Karpas-422 (cell line): ENCODE measurements around the gene TRIM6. TPM values are rescaled to one million over a fixed set of nuclear protein-coding genes. Genes with fewer than 3 reads are reported as not detected.
A peak's percentile ranks its signal among the peaks of the same experiment; 100 is the strongest.
"Not testable (repeated sequence)": the region's sequence is repeated elsewhere in the genome, so short reads cannot be mapped to it uniquely, and the experiment has no call there.

Experiments
- DNase-seq: peaks from one replicate; pipeline ENCODE4 v3.0.0-alpha.2; 2015
- H2AFZ ChIP-seq: fragments of 200-600 bp; sonication (generic); 2 replicates; pipeline ENCODE4 v1.6.1; 2014; ENCODE audit warnings: antibody characterized with exemption, low read length, mixed read lengths
- H3K27ac ChIP-seq: fragments of 200-600 bp; sonication (generic); 2 replicates; pipeline ENCODE4 v1.5.1; 2014; ENCODE audit warnings: mild to moderate bottlenecking, low read length, moderate library complexity
- H3K27me3 ChIP-seq: fragments of 200-600 bp; sonication (generic); 2 replicates; pipeline ENCODE4 v1.6.1; 2014; ENCODE audit warnings: low read length, mixed read lengths
- H3K36me3 ChIP-seq: fragments of 200-600 bp; sonication (generic); 2 replicates; pipeline ENCODE4 v1.6.1; 2014; ENCODE audit warnings: low read length, mixed read lengths; ENCODE audit not compliant: insufficient read depth
- H3K4me1 ChIP-seq: fragments of 200-600 bp; sonication (generic); 2 replicates; pipeline ENCODE4 v1.6.1; 2014; ENCODE audit warnings: mild to moderate bottlenecking, low read length, mixed read lengths
- H3K4me2 ChIP-seq: fragments of 200-600 bp; sonication (generic); 2 replicates; pipeline ENCODE4 v1.6.1; 2014; ENCODE audit warnings: low read length, low read depth, mild to moderate bottlenecking; ENCODE audit not compliant: poor library complexity, severe bottlenecking
- H3K4me3 ChIP-seq: fragments of 200-600 bp; sonication (generic); 2 replicates; pipeline ENCODE4 v1.5.1; 2014; ENCODE audit warnings: mild to moderate bottlenecking, antibody characterized with exemption, low read length, mixed read lengths
- H3K79me2 ChIP-seq: fragments of 200-600 bp; sonication (generic); 2 replicates; pipeline ENCODE4 v1.6.1; 2014; ENCODE audit warnings: mild to moderate bottlenecking, low read length, mixed read lengths
- H3K9ac ChIP-seq: fragments of 200-600 bp; sonication (generic); 2 replicates; pipeline ENCODE4 v1.6.0; 2014; ENCODE audit warnings: low read length
- H3K9me2 ChIP-seq: fragments of 200-600 bp; sonication (generic), shearing (Covaris generic); replicated peaks from 2 replicates; pipeline ENCODE4 v1.6.0; 2014; ENCODE audit warnings: mild to moderate bottlenecking, low read length, moderate library complexity; ENCODE audit not compliant: insufficient read depth
- H3K9me3 ChIP-seq: fragments of 300-700, 200-600 bp; sonication (generic); 2 replicates; pipeline ENCODE4 v1.6.1; 2014; ENCODE audit warnings: low read length, mixed read lengths
- H4K20me1 ChIP-seq: fragments of 200-600 bp; sonication (generic); 2 replicates; pipeline ENCODE4 v1.6.1; 2014; ENCODE audit warnings: mild to moderate bottlenecking, antibody characterized with exemption, low read length, low read depth; ENCODE audit not compliant: insufficient read depth
- total RNA-seq: library from RNA; depleted of rRNA; stranded (reverse); fragments of >200 nt; shearing (Covaris generic); gene quantifications from 2 replicates; pipeline ENCODE4 v1.2.3, GENCODE V29; 2014; ENCODE audit warnings: low replicate concordance

Gene TRIM6
- total RNA-seq, 1 experiment from 2014 or later, result not detected

DNA sequence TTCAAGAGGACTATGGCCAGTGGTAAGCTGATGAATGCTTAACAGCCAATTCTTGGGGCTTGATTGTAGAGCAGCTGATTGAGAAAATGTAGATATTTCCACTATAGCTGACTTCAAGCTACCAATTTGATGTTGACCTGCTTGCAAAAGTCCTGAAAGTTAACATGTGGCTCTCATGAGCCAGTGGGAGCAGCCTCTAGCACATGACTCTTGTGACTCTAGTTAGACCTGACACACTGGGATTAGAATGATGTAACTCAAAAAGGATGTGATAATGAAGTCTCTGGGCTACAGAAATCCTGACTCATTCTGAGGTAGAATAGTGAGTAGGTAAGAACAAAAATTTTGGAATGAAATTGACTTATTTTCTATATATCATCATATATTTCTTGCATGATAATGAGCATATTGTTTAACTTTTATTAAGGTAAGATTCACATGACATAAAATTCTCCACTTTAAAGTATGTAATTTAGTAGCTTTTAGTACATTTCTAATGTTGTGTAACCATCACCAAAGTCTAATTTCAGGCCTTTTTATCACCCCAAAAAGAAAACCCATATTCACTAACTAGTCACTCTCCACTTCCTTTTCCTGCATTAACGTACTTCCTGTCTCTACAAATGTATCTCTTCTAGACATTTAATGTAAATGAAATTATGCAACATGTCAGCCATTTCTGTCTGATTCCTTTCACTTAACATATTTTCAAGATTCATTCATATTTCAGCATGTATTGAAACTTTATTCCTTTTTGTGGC is 32.0 kb upstream of the TRIM6 start:
- H3K9me3 ChIP-seq, result no peaks in the 10 kb centered on the region
- no peak overlapping the region for H3K9ac ChIP-seq
- H2AFZ ChIP-seq, result no peak overlapping the region; the same call in 1 of the 2 replicates
- peaks cover 3% of the 10 kb centered on the region; the same call in 1 of the 2 replicates for H3K27me3 ChIP-seq
- no peaks in the 10 kb centered on the region for H3K4me1 ChIP-seq
- H3K4me2 ChIP-seq, result no peak overlapping the region
- peak; percentile 44 for DNase-seq
- no peaks in the 10 kb centered on the region for H3K36me3 ChIP-seq
- H3K4me3 ChIP-seq, result no peak overlapping the region
- H3K79me2 ChIP-seq, result no peaks in the 10 kb centered on the region
- no peaks in the 10 kb centered on the region for H4K20me1 ChIP-seq
- H3K9me2 ChIP-seq, result no peaks in the 10 kb centered on the region; the same call in 1 of the 2 replicates
- no peak overlapping the region for H3K27ac ChIP-seq

DNA sequence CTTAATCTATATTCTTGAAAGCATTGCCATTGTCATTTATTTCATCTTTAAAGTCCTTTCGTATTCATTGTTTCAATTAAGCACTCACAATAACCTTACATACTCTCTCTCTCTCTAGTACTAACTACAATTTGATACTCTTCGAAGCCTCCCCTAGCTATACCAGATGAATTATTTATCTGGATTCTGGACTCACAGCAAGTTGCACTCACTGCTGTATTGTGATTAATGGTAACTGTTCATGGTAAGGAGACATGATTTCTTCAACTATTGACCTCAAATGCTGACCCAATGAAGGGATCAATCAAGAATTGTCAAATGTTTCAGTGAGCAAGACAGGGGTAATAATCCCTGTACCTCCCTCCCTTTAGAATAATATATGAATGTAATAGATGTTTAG is 21.8 kb upstream of the TRIM6 start:
- Histone ChIP-seq H3K9ac (no peak overlapping the region), H3K4me2 (no peak overlapping the region), H3K9me2 (no peaks in the 10 kb centered on the region), H3K9me3 (no peaks in the 10 kb centered on the region), H3K4me1 (no peaks in the 10 kb centered on the region), H2AFZ (no peak overlapping the region), H4K20me1 (no peaks in the 10 kb centered on the region), H3K27me3 (no peaks in the 10 kb centered on the region), H3K4me3 (no peak overlapping the region), H3K36me3 (no peaks in the 10 kb centered on the region), H3K27ac (no peak overlapping the region), H3K79me2 (no peaks in the 10 kb centered on the region)
- no peak for DNase-seq

DNA sequence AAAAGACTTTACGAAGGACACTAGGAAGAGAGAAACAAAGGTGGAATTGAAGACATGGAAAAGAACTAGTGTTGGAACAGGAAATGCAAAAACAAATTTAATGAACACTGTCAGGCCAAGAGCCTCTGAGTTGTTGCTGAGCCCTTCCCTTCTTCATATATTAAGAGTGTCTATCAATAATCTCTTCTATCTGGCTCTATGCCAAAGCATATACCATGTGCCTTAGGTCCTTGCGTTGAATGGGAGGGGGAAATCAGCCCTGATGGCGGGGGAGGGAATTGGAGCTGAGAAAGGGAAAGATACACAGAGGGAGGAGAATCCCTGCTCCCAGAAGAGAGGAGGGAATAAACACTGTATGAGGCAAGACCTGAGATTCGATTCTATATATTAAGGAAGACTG is 21.3 kb upstream of the TRIM6 start:
- no peaks in the 10 kb centered on the region for H3K9me3 ChIP-seq
- H3K9ac ChIP-seq, result no peak overlapping the region
- H3K36me3 ChIP-seq, result no peaks in the 10 kb centered on the region
- no peaks in the 10 kb centered on the region for H4K20me1 ChIP-seq
- no peaks in the 10 kb centered on the region for H3K9me2 ChIP-seq
- no peaks in the 10 kb centered on the region for H3K79me2 ChIP-seq
- H2AFZ ChIP-seq, result no peak overlapping the region
- DNase-seq, result no peak
- H3K4me1 ChIP-seq, result no peaks in the 10 kb centered on the region
- H3K4me2 ChIP-seq, result no peak overlapping the region
- H3K27me3 ChIP-seq, result no peaks in the 10 kb centered on the region
- no peak overlapping the region for H3K4me3 ChIP-seq
- H3K27ac ChIP-seq, result no peak overlapping the region

DNA sequence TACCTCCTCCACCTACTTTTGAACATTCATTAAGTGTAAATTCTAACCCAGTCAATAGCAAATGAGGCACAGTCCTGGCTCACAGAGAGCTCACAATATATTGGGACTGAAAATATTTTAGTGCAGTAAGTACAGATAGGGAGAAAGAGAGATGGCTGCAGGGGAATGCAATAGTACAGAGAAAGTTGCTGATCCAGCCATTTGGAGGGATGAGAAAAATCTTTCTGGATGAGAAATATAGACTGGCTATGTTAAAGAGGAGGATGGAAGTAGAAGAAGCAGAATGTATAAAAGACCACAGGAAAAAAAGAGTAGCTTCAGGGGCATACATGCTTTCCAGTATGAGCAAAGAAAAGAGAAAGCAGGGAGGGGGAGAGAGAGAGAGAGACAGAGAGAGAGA is 19.3 kb upstream of the TRIM6 start:
- H4K20me1 ChIP-seq, result no peaks in the 10 kb centered on the region
- no peaks in the 10 kb centered on the region for H3K4me1 ChIP-seq

DNA sequence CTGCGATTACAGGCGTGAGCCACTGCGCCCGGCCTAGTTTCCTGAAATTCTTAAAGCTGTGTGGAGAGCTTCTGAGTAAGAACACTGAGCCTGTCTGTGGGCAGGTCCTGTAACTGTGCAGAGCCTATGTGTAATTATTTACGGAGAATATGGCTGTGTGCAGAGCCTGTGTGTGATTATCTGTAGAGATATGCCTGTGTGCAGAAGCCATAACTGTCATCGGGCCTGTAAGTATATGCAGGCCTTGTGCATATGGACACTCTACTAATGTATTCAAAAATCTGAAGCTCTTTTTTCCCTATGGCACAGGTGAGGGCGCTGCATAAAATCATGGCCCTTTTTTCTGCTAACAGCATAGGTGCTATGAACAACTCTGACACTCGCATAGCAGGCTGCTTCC is 15.9 kb upstream of the TRIM6 start, which contains the start of gene OR52B6:
Gene OR52B6 (plus strand): TSS at position 301 of the 400 bp plus-strand sequence. CDS start 0 bp downstream, at position 301.
- DNase-seq, result no peak
- Histone ChIP-seq H3K9me3 (no peaks in the 10 kb centered on the region), H3K4me3 (no peak within 1 kb of the TSS), H3K79me2 (no peaks in the 10 kb centered on the region), H3K4me1 (no peaks in the 10 kb centered on the region), H3K9me2 (no peaks in the 10 kb centered on the region), H3K4me2 (no peak within 1 kb of the TSS), H3K36me3 (no peaks in the 10 kb centered on the region), H2AFZ (no peak within 1 kb of the TSS), H4K20me1 (no peaks in the 10 kb centered on the region), H3K27me3 (no peaks in the 10 kb centered on the region), H3K27ac (no peak within 1 kb of the TSS), H3K9ac (no peak within 1 kb of the TSS)

More for the DNA sequence above, 19.3 kb upstream of the TRIM6 start:
- H3K9ac ChIP-seq, result no peak overlapping the region
- H3K9me3 ChIP-seq, result no peaks in the 10 kb centered on the region
- no peak for DNase-seq
- H3K9me2 ChIP-seq, result no peaks in the 10 kb centered on the region
- no peaks in the 10 kb centered on the region for H3K79me2 ChIP-seq
- H3K4me2 ChIP-seq, result no peak overlapping the region
- H3K36me3 ChIP-seq, result no peaks in the 10 kb centered on the region
- H2AFZ ChIP-seq, result no peak overlapping the region
- H3K27ac ChIP-seq, result no peak overlapping the region
- no peaks in the 10 kb centered on the region for H3K27me3 ChIP-seq
- no peak overlapping the region for H3K4me3 ChIP-seq

DNA sequence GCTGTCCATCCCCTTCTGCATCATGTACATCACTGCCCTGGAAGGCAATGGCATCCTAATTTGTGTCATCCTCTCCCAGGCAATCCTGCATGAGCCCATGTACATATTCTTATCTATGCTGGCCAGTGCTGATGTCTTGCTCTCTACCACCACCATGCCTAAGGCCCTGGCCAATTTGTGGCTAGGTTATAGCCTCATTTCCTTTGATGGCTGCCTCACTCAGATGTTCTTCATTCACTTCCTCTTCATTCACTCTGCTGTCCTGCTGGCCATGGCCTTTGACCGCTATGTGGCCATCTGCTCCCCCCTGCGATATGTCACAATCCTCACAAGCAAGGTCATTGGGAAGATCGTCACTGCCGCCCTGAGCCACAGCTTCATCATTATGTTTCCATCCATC is 15.4 kb upstream of the TRIM6 start:
- no peaks in the 10 kb centered on the region for H3K9me2 ChIP-seq
- no peaks in the 10 kb centered on the region for H4K20me1 ChIP-seq
- no peaks in the 10 kb centered on the region for H3K36me3 ChIP-seq
- H3K79me2 ChIP-seq, result no peaks in the 10 kb centered on the region
- no peak for DNase-seq
- no peaks in the 10 kb centered on the region for H3K27me3 ChIP-seq
- no peaks in the 10 kb centered on the region for H3K4me1 ChIP-seq
- H3K4me3 ChIP-seq, result no peak overlapping the region
- H3K9ac ChIP-seq, result no peak overlapping the region
- H2AFZ ChIP-seq, result no peak overlapping the region
- H3K4me2 ChIP-seq, result no peak overlapping the region
- H3K27ac ChIP-seq, result no peak overlapping the region
- H3K9me3 ChIP-seq, result no peaks in the 10 kb centered on the region

DNA sequence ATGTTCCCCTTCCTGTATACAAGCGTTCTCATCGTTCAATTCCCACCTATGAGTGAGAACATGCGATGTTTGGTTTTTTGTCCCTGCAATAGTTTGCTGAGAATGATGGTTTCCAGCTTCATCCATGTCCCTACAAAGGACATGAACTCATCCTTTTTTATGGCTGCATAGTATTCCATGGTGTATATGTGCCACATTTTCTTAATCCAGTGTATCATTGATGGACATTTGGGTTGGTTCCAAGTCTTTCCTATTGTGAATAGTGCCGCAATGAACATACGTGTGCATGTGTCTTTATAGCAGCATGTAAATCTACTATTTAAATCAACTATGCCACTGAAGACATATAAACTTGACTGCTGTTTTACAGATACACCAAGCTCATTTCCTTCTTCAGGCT is 12.0 kb upstream of the TRIM6 start:
- H3K9me3 ChIP-seq, H3K9me2 ChIP-seq, H4K20me1 ChIP-seq, H3K79me2 ChIP-seq, H3K36me3 ChIP-seq, H2AFZ ChIP-seq, H3K4me1 ChIP-seq, DNase-seq, H3K9ac ChIP-seq, H3K27me3 ChIP-seq, H3K4me2 ChIP-seq, H3K4me3 ChIP-seq, H3K27ac ChIP-seq: not testable (repeated sequence)

DNA sequence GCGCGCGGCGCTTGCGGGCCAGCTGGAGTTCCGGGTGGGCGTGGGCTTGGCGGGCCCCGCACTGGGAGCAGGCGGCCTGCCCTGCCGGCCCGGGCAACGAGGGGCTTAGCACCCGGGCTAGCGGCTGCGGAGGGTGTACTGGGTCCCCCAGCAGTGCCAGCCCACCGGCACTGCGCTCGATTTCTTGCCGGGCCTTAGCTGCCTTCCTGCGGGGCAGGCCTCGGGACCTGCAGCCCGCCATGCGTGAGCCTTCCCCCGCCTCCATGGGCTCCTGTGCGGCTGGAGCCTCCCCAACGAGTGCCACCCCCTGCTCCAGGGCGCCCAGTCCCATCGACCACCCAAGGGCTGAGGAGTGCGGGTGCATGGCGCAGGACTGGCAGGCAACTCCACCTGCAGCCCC is 6.5 kb upstream of the TRIM6 start:
- not testable (repeated sequence) for H3K79me2 ChIP-seq, H3K4me2 ChIP-seq, H3K27ac ChIP-seq, H3K9ac ChIP-seq, H2AFZ ChIP-seq, H3K36me3 ChIP-seq, H3K9me3 ChIP-seq, H4K20me1 ChIP-seq, H3K4me3 ChIP-seq, DNase-seq, H3K27me3 ChIP-seq, H3K4me1 ChIP-seq, H3K9me2 ChIP-seq
